ENCODE results near the gene RP2.

RP2 gene

GRCh38 chrX:46838974-46839480, 2.2 kb downstream of the RP2 start:
- in situ Hi-C loops (cut with MboI; ENCODE audit: low pct_unique_long_range_greater_than_20kb, low sequenced_read_pairs), result no loop called here
- no peak for DNase-seq

- in situ Hi-C loops (cut with MboI; ENCODE audit: low pct_unique_long_range_greater_than_20kb, low sequenced_read_pairs), result no loop called here
- no peak for DNase-seq
These were observed 4.1 kb downstream of the RP2 start for GRCh38 chrX:46840946-46841345.

GRCh38 chrX:46841346-46841745, 4.5 kb downstream of the RP2 start:
- in situ Hi-C loops (cut with MboI; ENCODE audit: low pct_unique_long_range_greater_than_20kb, low sequenced_read_pairs), result no loop called here
- no peak for DNase-seq

- DNase-seq, result no peak
- in situ Hi-C loops (cut with MboI; ENCODE audit: low pct_unique_long_range_greater_than_20kb, low sequenced_read_pairs), result no loop called here
These were observed 8.1 kb downstream of the RP2 start for GRCh38 chrX:46844913-46845312.

- in situ Hi-C loops (cut with MboI; ENCODE audit: low pct_unique_long_range_greater_than_20kb, low sequenced_read_pairs), result no loop called here
- no peak for DNase-seq
These were observed 13.1 kb downstream of the RP2 start for GRCh38 chrX:46849933-46850332.

GRCh38 chrX:46850771-46851170, 13.9 kb downstream of the RP2 start:
- in situ Hi-C loops (cut with MboI; ENCODE audit: low pct_unique_long_range_greater_than_20kb, low sequenced_read_pairs), result no loop called here
- no peak for DNase-seq

- no peak for DNase-seq
- in situ Hi-C loops (cut with MboI; ENCODE audit: low pct_unique_long_range_greater_than_20kb, low sequenced_read_pairs), result no loop called here
These were observed 19.6 kb downstream of the RP2 start for GRCh38 chrX:46856483-46856882.

- DNase-seq, result no peak
- in situ Hi-C loops (cut with MboI; ENCODE audit: low pct_unique_long_range_greater_than_20kb, low sequenced_read_pairs), result no loop called here
These were observed 23.7 kb downstream of the RP2 start for GRCh38 chrX:46860557-46860956.

GRCh38 chrX:46863072-46863471, 26.2 kb downstream of the RP2 start:
- no peak for DNase-seq
- in situ Hi-C loops (cut with MboI; ENCODE audit: low pct_unique_long_range_greater_than_20kb, low sequenced_read_pairs), result no loop called here

- no peak for DNase-seq
- in situ Hi-C loops (cut with MboI; ENCODE audit: low pct_unique_long_range_greater_than_20kb, low sequenced_read_pairs), result no loop called here
These were observed 27.8 kb downstream of the RP2 start for GRCh38 chrX:46864606-46865005.

- peak; percentile 66 for DNase-seq
- in situ Hi-C loops (cut with MboI; ENCODE audit: low pct_unique_long_range_greater_than_20kb, low sequenced_read_pairs), result no loop called here
These were observed 28.4 kb downstream of the RP2 start for GRCh38 chrX:46865281-46865680.

GRCh38 chrX:46866726-46867125, 29.9 kb downstream of the RP2 start:
- in situ Hi-C loops (cut with MboI; ENCODE audit: low pct_unique_long_range_greater_than_20kb, low sequenced_read_pairs), result no loop called here
- no peak for DNase-seq

- in situ Hi-C loops (cut with MboI; ENCODE audit: low pct_unique_long_range_greater_than_20kb, low sequenced_read_pairs), result no loop called here
- DNase-seq, result no peak
These were observed 36.9 kb downstream of the RP2 start for GRCh38 chrX:46873746-46874145.

- no peak for DNase-seq
- in situ Hi-C loops (cut with MboI; ENCODE audit: low pct_unique_long_range_greater_than_20kb, low sequenced_read_pairs), result no loop called here
These were observed 40.1 kb downstream of the RP2 start for GRCh38 chrX:46876901-46877300.

- DNase-seq, result no peak
- in situ Hi-C loops (cut with MboI; ENCODE audit: low pct_unique_long_range_greater_than_20kb, low sequenced_read_pairs), result no loop called here
These were observed 45.4 kb downstream of the RP2 start for GRCh38 chrX:46882266-46882665.

GRCh38 chrX:46884799-46885198, 48.0 kb downstream of the RP2 start:
- no peak for DNase-seq
- in situ Hi-C loops (cut with MboI; ENCODE audit: low pct_unique_long_range_greater_than_20kb, low sequenced_read_pairs), result no loop called here

GRCh38 chrX:46898207-46898606, 61.4 kb downstream of the RP2 start:
- DNase-seq, result no peak
- in situ Hi-C loops (cut with MboI; ENCODE audit: low pct_unique_long_range_greater_than_20kb, low sequenced_read_pairs), result no loop called here

GRCh38 chrX:46903458-46904242, 66.8 kb downstream of the RP2 start:
- peak; percentile 86 for DNase-seq
- in situ Hi-C loops (cut with MboI; ENCODE audit: low pct_unique_long_range_greater_than_20kb, low sequenced_read_pairs), result no loop called here

GRCh38 chrX:46904626-46905025, 67.8 kb downstream of the RP2 start:
- in situ Hi-C loops (cut with MboI; ENCODE audit: low pct_unique_long_range_greater_than_20kb, low sequenced_read_pairs), result no loop called here

GRCh38 chrX:46910415-46910814, 73.6 kb downstream of the RP2 start:
- DNase-seq, result no peak
- in situ Hi-C loops (cut with MboI; ENCODE audit: low pct_unique_long_range_greater_than_20kb, low sequenced_read_pairs), result no loop called here

More at GRCh38 chrX:46904626-46905025, 67.8 kb downstream of the RP2 start:
- DNase-seq, result no peak

- DNase-seq, result peak; percentile 87
- in situ Hi-C loops (cut with MboI; ENCODE audit: low pct_unique_long_range_greater_than_20kb, low sequenced_read_pairs), result no loop called here
These were observed 75.3 kb downstream of the RP2 start, which contains the start of gene JADE3 for GRCh38 chrX:46912098-46912602. Gene JADE3 (plus strand): TSS chrX:46912421. CDS start chrX:46984895, 72,474 bp downstream.
